NOMO-1 (cell line): ENCODE results near the gene GPATCH3.
"Not testable (repeated sequence)": the region's sequence is repeated elsewhere in the genome, so short reads cannot be mapped to it uniquely, and the experiment has no call there.

Experiments used
- DNase-seq, 2 experiments: peaks; one replicate each; lab custom pipeline; 2025; ENCODE audit not compliant: unreplicated experiment in 2 of 2; lab: John Stamatoyannopoulos, UW

Gene GPATCH3

GRCh38 chr1:26848941-26849774, 51.1 kb downstream of the GPATCH3 start:
- DNase-seq, result no peak

GRCh38 chr1:26848499-26848898, 51.8 kb downstream of the GPATCH3 start:
- no peak for DNase-seq

GRCh38 chr1:26847826-26848225, 52.4 kb downstream of the GPATCH3 start:
- not testable (repeated sequence) for DNase-seq

GRCh38 chr1:26844424-26845196, 55.7 kb downstream of the GPATCH3 start:
- no peak for DNase-seq
